Erythroblast (primary cell): ENCODE data around the gene ANKRD7.

ENCODE experiments used
- GATA1 ChIP-seq: IDR thresholded peaks from 2 replicates; pipeline ENCODE4 v1.6.1; 2011; ENCODE audit warnings: low read depth, mild to moderate bottlenecking, control low read depth, low read length, moderate library complexity
- POLR2A ChIP-seq: IDR thresholded peaks from 2 replicates; pipeline ENCODE4 v1.6.1; 2011; ENCODE audit warnings: mild to moderate bottlenecking, low read length

- TF ChIP-seq POLR2A (no peak), GATA1 (no peak)
These were observed 26.5 kb downstream of the ANKRD7 start for GRCh38 chr7:118250860-118251494.
